HT1080 (cell line): Measurements from ENCODE around the gene HCFC1R1. TPM values are rescaled to one million over a fixed set of nuclear protein-coding genes. Genes with fewer than 3 reads are reported as not detected.

Experiments used
- DNase-seq: peaks from one replicate; pipeline ENCODE4 v3.0.0-alpha.2; 2015; ENCODE audit warnings: low read depth
- total RNA-seq: library from RNA; depleted of rRNA; stranded (reverse); fragments of >200 nt; shearing (Covaris generic); gene quantifications from 2 replicates; pipeline ENCODE4 v1.2.3, GENCODE V29; 2014

The HCFC1R1 gene
- total RNA-seq, 1 experiment from 2014 or later = 370 TPM

GRCh38 chr16:3035972-3036725 is 12.4 kb upstream of the HCFC1R1 start:
- DNase-seq = no peak

GRCh38 chr16:3035289-3035971 is 11.7 kb upstream of the HCFC1R1 start:
- no peak for DNase-seq

- no peak for DNase-seq
These were observed 8.9 kb upstream of the HCFC1R1 start for GRCh38 chr16:3032624-3033023.

GRCh38 chr16:3030222-3031212 is 6.8 kb upstream of the HCFC1R1 start:
- DNase-seq = no peak

- DNase-seq = no peak
These were observed 5.9 kb upstream of the HCFC1R1 start for GRCh38 chr16:3029491-3030221.

GRCh38 chr16:3028716-3029319 is 5.1 kb upstream of the HCFC1R1 start:
- DNase-seq = no peak

- DNase-seq = peak; percentile 19
These were observed 4.4 kb upstream of the HCFC1R1 start for GRCh38 chr16:3027983-3028715.

- no peak for DNase-seq
These were observed 3.7 kb upstream of the HCFC1R1 start for GRCh38 chr16:3027489-3027795.

GRCh38 chr16:3026609-3027488 is 3.1 kb upstream of the HCFC1R1 start:
- no peak for DNase-seq

- DNase-seq = no peak
These were observed 2.2 kb upstream of the HCFC1R1 start for GRCh38 chr16:3026003-3026378.

GRCh38 chr16:3025032-3026002 is 1.6 kb upstream of the HCFC1R1 start:
- DNase-seq = no peak

- DNase-seq = peak; percentile 92
These were observed 400 bp downstream of the HCFC1R1 start for GRCh38 chr16:3023415-3023668.

- DNase-seq = peak; percentile 52
These were observed 893 bp downstream of the HCFC1R1 start for GRCh38 chr16:3022684-3023414.

- DNase-seq = peak; percentile 95
These were observed 1.5 kb downstream of the HCFC1R1 start for GRCh38 chr16:3022208-3022683.

GRCh38 chr16:3021449-3022207 is 2.1 kb downstream of the HCFC1R1 start:
- DNase-seq = peak; percentile 96

GRCh38 chr16:3020604-3021448 is 2.9 kb downstream of the HCFC1R1 start:
- peak; percentile 92 for DNase-seq
